ENCODE data around the gene DHRS7C.

DNA sequence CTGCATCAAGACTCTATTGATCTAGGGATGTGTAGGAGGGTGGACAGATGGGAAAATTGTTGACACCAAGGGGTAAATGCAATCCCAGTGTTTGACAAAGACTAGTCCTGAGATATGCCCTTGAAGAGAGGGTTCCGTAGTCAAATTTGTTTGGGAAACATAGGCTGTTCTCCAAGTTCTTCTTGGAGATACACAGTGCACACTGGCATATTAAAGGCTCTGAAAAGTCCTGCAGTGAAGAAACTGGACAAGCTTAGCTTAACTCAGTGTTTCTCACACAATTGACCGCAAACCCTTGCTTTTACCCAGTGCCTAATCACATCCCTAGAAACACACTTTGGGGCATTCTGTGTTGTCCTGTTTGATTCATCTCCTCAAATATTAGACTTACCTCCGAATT is 10.8 kb downstream of the DHRS7C start:
- TF ChIP-seq CTCF (IDR thresholded peaks at IDR 0.05) (no peak), POLR2A (IDR thresholded peaks at IDR 0.05) (no peak)

Data from testis (tissue), 2 donors.